ENCODE data around the gene SNAP29. TPM values are rescaled to one million over a fixed set of nuclear protein-coding genes. Genes with fewer than 3 reads are reported as not detected.

SNAP29 gene
- total and polyA plus RNA-seq, 9 of the 15 experiments (the other 6 are each of a cell fraction or from before 2014, with no cell fraction given), result 19.5 to 250 (median 75.9) TPM

- TF ChIP-seq ZBTB33 (CRISPR knock-in tag; IDR thresholded peaks at IDR 0.05) (peak; percentile 91), HMBOX1 (IDR thresholded peaks at IDR 0.05) (0 out of 2 replicates have a peak, but pooled peaks have one; percentile 62), AFF4 (CRISPR knock-in tag; IDR thresholded peaks at IDR 0.05) (0 out of 2 replicates have a peak, but pooled peaks have one; percentile 70), DPF2 (IDR thresholded peaks at IDR 0.05) (peak; percentile 96), RFX1 (IDR thresholded peaks at IDR 0.05) (no peak), MYNN (IDR thresholded peaks at IDR 0.05) (no peak), MYNN (CRISPR knock-in tag; IDR thresholded peaks at IDR 0.05) (no peak), THAP7 (CRISPR knock-in tag; IDR thresholded peaks at IDR 0.05) (no peak), HNRNPK (IDR thresholded peaks at IDR 0.05; ENCODE audit: low read depth, low read length, poor library complexity, severe bottlenecking) (no peak), ZNF583 (CRISPR knock-in tag; IDR thresholded peaks at IDR 0.05) (peak; percentile 94), NKRF (IDR thresholded peaks at IDR 0.05; ENCODE audit: borderline replicate concordance) (peak; percentile 90), WHSC1 (IDR thresholded peaks at IDR 0.05; ENCODE audit: low read length) (peak; percentile 97), ELF2 (CRISPR knock-in tag; IDR thresholded peaks at IDR 0.05) (peak; percentile 81; the same call in 1 of the 2 replicates), SMAD3 (CRISPR knock-in tag; conservative IDR thresholded peaks at IDR 0.05) (peak; percentile 84), ZNF23 (CRISPR knock-in tag; IDR thresholded peaks at IDR 0.05) (peak; percentile 51; the same call in 1 of the 2 replicates), TBP (optimal IDR thresholded peaks at IDR 0.05; ENCODE audit: low read depth, low read length) (peak; percentile 6), ZNF232 (CRISPR knock-in tag; IDR thresholded peaks at IDR 0.05) (no peak), RAD21 (CRISPR knock-in tag; conservative IDR thresholded peaks at IDR 0.05 in 1 of 2, IDR thresholded peaks at IDR 0.05 in 1 of 2) (peak; percentile 100), YBX1 (IDR thresholded peaks at IDR 0.05) (no peak), ZSCAN29 (IDR thresholded peaks at IDR 0.05) (no peak)
Observed at GRCh38 chr22:20885557-20886323, 26.9 kb downstream of the SNAP29 start (continued).
